MCF 10A (cell line): ENCODE measurements around the gene UGT1A1. TPM values are rescaled to one million over a fixed set of nuclear protein-coding genes. Genes with fewer than 3 reads are reported as not detected.

Source experiments
- BruUV-seq: library from RNA; stranded (reverse); fragments of 400-500 nt; replicated peaks from 2 replicates; lab custom pipeline; 2021; lab: Mats Ljungman, UMichigan
- CTCF ChIA-PET: fragments of 300-600 bp; sonication (Branson Sonifier 250); formaldehyde crosslinking; extraction: SDS; loops from one replicate; lab custom pipeline; 2021; ENCODE audit warnings: antibody characterized with exemption, inconsistent platforms; lab: Yijun Ruan, JAX
- POLR2A ChIA-PET: fragments of 300-600, 350-650 bp; sonication (Branson Sonifier 250); formaldehyde crosslinking; extraction: SDS; loops from one replicate; lab custom pipeline; 2020; ENCODE audit warnings: antibody characterized with exemption, inconsistent platforms; lab: Yijun Ruan, JAX
- DNase-seq: peaks from one replicate; pipeline ENCODE4 v3.0.0-alpha.2; 2018; ENCODE audit not compliant: unreplicated experiment
- H3K27ac Mint-ChIP-seq: one replicate; pipeline ENCODE4 v1.8.0; 2022; ENCODE audit warnings: mild to moderate bottlenecking, low read depth, mixed read lengths; ENCODE audit not compliant: unreplicated experiment
- H3K27me3 Mint-ChIP-seq: one replicate; pipeline ENCODE4 v1.8.0; 2022; ENCODE audit warnings: mixed read lengths; ENCODE audit not compliant: insufficient read depth, unreplicated experiment
- H3K36me3 Mint-ChIP-seq: one replicate; pipeline ENCODE4 v1.8.0; 2022; ENCODE audit warnings: mild to moderate bottlenecking, moderate library complexity, mixed read lengths; ENCODE audit not compliant: insufficient read depth, unreplicated experiment
- H3K4me1 Mint-ChIP-seq: one replicate; pipeline ENCODE4 v1.8.0; 2022; ENCODE audit warnings: mixed read lengths; ENCODE audit not compliant: insufficient read depth, unreplicated experiment
- H3K4me3 Mint-ChIP-seq: one replicate; pipeline ENCODE4 v1.8.0; 2022; ENCODE audit warnings: mild to moderate bottlenecking, moderate library complexity, mixed read lengths; ENCODE audit not compliant: unreplicated experiment
- H3K9me3 Mint-ChIP-seq: one replicate; pipeline ENCODE4 v1.8.0; 2022; ENCODE audit warnings: mixed read lengths; ENCODE audit not compliant: unreplicated experiment
- CTCF ChIP-seq: fragments of 200-600 bp; IDR thresholded peaks from one replicate; pipeline ENCODE4 v1.8.0; 2022; ENCODE audit warnings: antibody characterized with exemption, mild to moderate bottlenecking; ENCODE audit not compliant: unreplicated experiment
- intact Hi-C: fragments of 100-400 bp; cut with micrococcal nuclease; formaldehyde crosslinking; loops from 2 replicates; pipeline ENCODE4 v1.14.1; 2022
- total RNA-seq: library from RNA; stranded (reverse); gene quantifications from 2 replicates; pipeline ENCODE4 v1.2.3, GENCODE V29; 2022

The UGT1A1 gene
- total RNA-seq, 1 experiment from 2014 or later = not detected

- Mint-ChIP-seq H3K27me3 (peaks cover 10% of the 10 kb centered on the region), H3K4me3 (no peak overlapping the region), H3K9me3 (no peaks in the 10 kb centered on the region), H3K36me3 (no peaks in the 10 kb centered on the region), H3K27ac (no peak overlapping the region), H3K4me1 (peaks cover 13% of the 10 kb centered on the region)
- no peak for TF ChIP-seq CTCF
- intact Hi-C loops = no loop called here
- DNase-seq = no peak
- ChIA-PET CTCF (no interaction called here), POLR2A (no interaction called here)
- BruUV-seq = no TSS peak
Observed at GRCh38 chr2:233800208-233800607, 40.1 kb downstream of the UGT1A1 start.

DNA sequence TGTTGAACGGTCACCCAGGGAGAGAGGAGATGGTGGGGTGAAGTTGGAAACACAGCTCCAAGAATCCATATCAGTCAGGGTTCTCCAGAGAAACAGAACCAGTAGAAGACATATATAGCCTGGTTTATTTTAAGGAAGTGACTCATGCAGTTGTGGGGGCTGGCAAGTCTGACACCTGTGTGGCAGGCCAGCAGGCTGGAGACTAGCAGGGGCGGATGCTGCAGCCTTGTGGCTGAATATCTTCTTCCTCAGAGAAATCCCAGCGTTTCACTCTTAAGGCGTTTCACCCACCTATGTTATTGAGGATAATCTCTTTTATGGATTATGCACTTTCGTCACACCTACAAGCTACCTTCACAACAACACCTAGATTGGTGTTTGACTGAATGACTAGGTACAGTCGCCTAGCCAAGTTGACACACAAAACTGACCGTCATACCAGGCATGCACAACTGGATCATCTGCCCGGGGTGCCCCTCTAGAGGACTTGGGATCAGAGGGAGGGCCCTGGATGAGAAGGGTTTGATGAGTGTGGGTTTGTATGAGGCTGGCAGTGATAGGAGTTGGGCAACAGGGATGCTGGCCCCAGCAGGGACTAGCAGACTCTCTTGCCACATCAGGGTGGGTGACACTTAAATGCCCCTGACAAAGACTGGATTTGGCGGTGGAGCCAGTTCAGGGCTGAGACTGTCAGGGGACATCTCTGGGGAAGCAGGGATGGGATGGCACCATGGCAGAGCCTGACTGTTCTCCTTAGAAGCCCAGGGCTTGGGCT lies 41.5 kb downstream of the UGT1A1 start:
- peak; percentile 43 for DNase-seq
- Mint-ChIP-seq H3K9me3 (no peaks in the 10 kb centered on the region), H3K4me1 (peaks cover 13% of the 10 kb centered on the region), H3K4me3 (no peak overlapping the region), H3K27ac (no peak overlapping the region), H3K27me3 (peaks cover 10% of the 10 kb centered on the region), H3K36me3 (no peaks in the 10 kb centered on the region)
- BruUV-seq = no TSS peak
- intact Hi-C loops = no loop called here
- CTCF ChIA-PET = no interaction called here
- POLR2A ChIA-PET = no interaction called here
- TF ChIP-seq CTCF = no peak

DNA sequence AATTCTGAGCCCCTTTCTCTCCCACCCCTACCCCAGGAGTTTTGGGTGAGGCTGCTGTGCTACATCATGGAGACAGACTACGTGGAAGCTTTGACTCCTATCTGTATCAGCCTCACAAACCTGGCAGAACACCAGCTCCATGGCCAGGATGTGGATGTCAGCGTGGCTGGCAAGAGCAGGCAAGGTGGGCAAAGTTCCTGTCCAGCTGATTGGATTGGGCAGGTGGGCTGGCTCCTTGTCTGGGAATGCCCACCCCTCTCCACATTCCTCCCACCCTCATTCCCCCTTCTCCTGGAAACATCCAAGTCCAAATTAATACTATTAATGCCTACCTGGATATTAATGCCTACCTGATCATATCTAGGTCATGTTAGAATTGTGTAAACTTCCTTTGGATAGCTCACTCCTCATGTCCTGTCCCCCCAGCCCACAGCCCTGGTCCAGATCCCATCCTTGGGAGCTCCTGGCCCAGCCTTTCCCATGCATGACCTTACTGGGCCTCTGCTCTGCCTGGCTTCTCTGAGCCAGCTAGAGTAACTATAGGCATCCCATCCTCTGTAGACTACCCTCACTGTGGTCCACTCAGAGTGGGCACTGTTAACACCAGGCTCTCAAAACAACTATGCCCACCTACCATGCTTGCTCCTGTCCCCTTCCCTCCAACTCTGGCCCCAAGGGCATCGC lies 42.2 kb downstream of the UGT1A1 start:
- BruUV-seq = no TSS peak
- CTCF ChIA-PET = no interaction called here

More for the DNA sequence above, 42.2 kb downstream of the UGT1A1 start:
- no peak for DNase-seq
- POLR2A ChIA-PET = no interaction called here
- no peak overlapping the region for H3K4me3 Mint-ChIP-seq
- TF ChIP-seq CTCF = no peak
- H3K9me3 Mint-ChIP-seq = no peaks in the 10 kb centered on the region
- intact Hi-C loops = no loop called here
- H3K4me1 Mint-ChIP-seq = peaks cover 13% of the 10 kb centered on the region
- H3K36me3 Mint-ChIP-seq = no peaks in the 10 kb centered on the region
- H3K27me3 Mint-ChIP-seq = peaks cover 10% of the 10 kb centered on the region
- no peak overlapping the region for H3K27ac Mint-ChIP-seq
